Rectal smooth muscle tissue (tissue), 1 donor: ENCODE results near the gene ALG6.
A peak's percentile ranks its signal among the peaks of the same experiment; 100 is the strongest.

ENCODE experiments used
- H3K27ac ChIP-seq: one replicate; pipeline ENCODE4 v1.7.0; 2013; ENCODE audit warnings: low read depth, low read length, inconsistent platforms
- H3K27me3 ChIP-seq: one replicate; pipeline ENCODE4 v1.7.0; 2013; ENCODE audit warnings: low read length; ENCODE audit not compliant: control insufficient read depth, insufficient read depth
- H3K36me3 ChIP-seq: one replicate; pipeline ENCODE4 v1.7.0; 2013; ENCODE audit warnings: low read length; ENCODE audit not compliant: control insufficient read depth, insufficient read depth
- H3K4me1 ChIP-seq: one replicate; pipeline ENCODE4 v1.7.0; 2013; ENCODE audit warnings: low read length; ENCODE audit not compliant: control insufficient read depth, insufficient read depth
- H3K4me3 ChIP-seq: one replicate; pipeline ENCODE4 v1.7.0; 2013; ENCODE audit warnings: low read length
- H3K9ac ChIP-seq: one replicate; pipeline ENCODE4 v1.7.0; 2013; ENCODE audit warnings: low read length

The ALG6 gene

DNA sequence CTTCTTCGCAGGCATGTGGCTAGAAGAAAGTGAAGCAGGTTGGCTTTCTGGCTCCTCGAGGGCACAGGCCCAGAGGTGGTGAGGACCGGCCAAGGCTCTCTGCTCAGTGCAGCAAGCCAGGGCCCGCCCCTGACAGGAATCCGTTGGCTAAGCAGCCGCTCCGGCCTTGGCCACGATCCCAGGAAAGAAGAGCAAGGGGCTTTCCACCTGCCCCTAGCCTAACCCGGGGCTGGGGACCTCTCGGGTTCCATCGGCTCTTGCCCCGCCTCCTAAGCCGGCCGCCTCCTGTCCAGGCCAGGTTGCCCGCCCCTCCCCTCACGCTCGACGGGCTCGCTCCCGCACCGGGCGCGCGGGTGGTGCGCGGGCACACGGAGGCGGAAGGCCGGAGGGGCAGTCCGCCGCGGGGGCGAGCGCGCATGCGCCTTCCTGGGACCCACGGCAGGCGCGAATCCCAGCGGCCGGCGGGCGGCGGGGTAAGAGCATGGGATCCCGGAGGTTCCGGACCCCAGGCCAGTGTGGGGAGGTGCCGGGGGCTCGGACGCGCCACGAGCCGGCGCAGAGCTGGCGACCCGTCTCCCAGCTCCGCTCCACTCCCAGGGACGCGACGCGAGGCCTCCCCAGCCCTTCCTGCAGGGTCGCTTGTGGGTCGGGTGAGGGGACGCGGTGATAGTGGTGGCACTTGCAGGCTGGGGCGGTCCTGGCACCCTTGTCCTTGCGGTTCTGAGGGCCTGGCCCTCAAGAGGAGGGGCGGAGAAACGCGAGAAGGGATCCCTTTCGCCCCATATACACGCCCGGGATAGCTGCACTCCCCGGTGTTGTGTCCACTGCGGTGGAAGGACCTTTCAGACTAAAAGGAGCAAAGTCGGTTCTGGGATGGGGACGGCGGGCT, at the start of gene ALG6:
ALG6 (plus strand) TSS at position 413 of the 889 bp plus-strand sequence. CDS start 3,351 bp downstream, outside the sequence.
- peak within 1 kb of the TSS; percentile 59 for H3K9ac ChIP-seq
- H3K36me3 ChIP-seq, result no peaks in the 10 kb centered on the region
- H3K27me3 ChIP-seq, result no peaks in the 10 kb centered on the region
- peak within 1 kb of the TSS; percentile 72 for H3K27ac ChIP-seq
- H3K4me3 ChIP-seq, result peak within 1 kb of the TSS; percentile 100
- no peaks in the 10 kb centered on the region for H3K4me1 ChIP-seq

DNA sequence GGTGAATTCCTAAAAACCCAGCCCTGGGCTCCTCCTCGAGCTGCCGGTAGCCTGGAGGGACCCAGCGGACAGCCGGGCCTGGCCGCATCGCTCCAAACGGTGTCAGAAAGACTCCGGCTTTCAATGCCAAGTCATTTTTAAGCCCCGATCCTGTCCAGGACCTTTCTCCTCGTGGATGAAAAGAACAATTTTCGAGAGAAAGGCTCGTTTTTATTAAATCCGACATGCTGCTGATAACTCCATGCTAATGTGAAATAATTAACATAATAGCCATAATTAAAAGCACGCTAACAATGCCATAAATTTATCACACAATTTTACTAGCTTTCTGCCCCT, 49.6 kb upstream of the ALG6 start:
- H3K4me1 ChIP-seq, result no peaks in the 10 kb centered on the region
- no peaks in the 10 kb centered on the region for H3K36me3 ChIP-seq
- H3K27me3 ChIP-seq, result peaks cover 47% of the 10 kb centered on the region
- H3K4me3 ChIP-seq, result peak overlapping the region; percentile 42
- no peak overlapping the region for H3K9ac ChIP-seq
- no peak overlapping the region for H3K27ac ChIP-seq

DNA sequence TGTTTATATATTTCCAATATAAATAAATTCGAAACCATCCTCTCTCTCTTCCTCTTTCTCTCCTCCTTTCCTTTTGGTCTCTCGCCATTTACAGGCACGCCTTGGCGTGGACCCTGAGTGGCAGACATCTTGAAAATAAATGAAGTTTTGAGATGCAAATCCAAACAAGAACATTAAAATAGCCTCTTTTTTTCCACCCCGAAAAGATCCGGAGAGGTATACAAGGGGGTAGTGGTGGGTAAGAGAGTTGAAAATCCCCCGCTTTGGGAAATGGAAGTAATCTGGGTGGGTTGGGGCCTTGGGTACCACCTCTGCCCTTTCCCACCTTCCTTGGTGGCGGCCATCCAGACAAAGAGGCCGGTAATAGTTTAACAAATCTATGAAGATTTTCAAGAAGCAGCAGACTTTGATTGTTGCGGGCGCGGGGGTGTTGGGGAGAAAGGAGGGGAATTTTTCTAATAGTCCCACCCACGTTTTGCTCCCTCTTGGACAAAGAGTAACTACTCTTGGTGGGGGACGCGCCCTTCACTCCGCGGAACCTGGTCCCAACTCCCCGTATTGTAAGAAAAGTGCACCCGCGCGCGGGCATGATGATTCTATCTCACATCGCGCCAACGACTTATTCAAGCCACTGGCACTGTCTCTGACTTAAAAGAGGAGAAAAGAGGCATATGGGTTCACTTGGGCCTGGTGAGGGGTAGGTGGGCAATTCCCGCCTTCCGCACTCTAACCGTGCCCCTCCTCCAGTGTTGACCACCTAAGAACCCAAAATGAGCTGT, 49.0 kb upstream of the ALG6 start:
- peaks cover 53% of the 10 kb centered on the region for H3K27me3 ChIP-seq
- no peaks in the 10 kb centered on the region for H3K36me3 ChIP-seq
- H3K27ac ChIP-seq, result no peak overlapping the region
- no peaks in the 10 kb centered on the region for H3K4me1 ChIP-seq
- H3K4me3 ChIP-seq, result no peak overlapping the region
- H3K9ac ChIP-seq, result no peak overlapping the region

DNA sequence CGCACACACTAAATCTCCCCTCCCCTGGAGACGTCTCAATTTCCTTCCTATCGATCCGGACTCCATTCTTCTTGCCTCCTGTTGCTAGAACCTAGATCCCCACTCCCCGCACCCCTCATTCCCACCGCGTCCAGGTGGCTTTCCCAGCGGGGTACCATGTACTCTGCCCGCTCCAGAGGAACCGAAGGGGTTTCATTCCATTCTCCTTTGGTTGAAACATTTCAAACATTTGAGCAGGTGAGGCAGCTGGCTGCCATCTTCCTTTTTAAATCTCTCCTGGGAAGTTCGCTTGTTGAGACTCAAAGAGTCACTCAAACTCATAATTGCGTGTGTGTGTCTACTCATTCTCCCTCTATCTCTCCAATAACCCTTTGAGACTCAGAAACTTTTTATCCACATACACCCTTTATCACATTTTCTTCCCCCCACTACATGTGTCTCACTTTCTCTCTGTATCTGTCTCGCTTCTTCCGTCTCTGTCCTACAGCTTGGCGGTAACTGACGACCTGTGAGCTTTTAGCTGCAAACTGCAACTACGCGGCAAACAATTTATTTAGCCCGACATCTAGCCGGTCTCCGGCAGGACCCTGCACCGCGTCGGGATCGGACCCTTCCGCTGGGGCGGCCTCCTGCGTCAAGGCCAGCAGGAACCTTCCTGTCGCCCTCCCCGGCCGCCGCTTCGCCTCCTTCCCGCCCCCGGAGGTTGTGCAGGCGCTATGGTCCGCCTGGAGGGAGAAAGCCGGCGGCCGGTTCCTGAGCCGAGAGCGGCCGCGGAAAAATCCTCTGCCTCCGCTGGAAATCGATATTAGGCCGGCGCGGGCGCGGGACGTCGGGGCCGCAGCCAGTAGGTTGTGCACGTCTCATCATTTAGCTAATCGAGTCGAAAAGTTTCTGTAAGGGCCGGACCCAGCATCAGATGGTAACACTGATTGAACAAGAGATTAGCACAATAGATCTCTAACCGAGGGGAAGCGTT, 48.1 kb upstream of the ALG6 start:
- no peak overlapping the region for H3K4me3 ChIP-seq
- H3K9ac ChIP-seq, result no peak overlapping the region
- no peak overlapping the region for H3K27ac ChIP-seq
- no peaks in the 10 kb centered on the region for H3K36me3 ChIP-seq
- H3K4me1 ChIP-seq, result no peaks in the 10 kb centered on the region
- peaks cover 58% of the 10 kb centered on the region for H3K27me3 ChIP-seq

DNA sequence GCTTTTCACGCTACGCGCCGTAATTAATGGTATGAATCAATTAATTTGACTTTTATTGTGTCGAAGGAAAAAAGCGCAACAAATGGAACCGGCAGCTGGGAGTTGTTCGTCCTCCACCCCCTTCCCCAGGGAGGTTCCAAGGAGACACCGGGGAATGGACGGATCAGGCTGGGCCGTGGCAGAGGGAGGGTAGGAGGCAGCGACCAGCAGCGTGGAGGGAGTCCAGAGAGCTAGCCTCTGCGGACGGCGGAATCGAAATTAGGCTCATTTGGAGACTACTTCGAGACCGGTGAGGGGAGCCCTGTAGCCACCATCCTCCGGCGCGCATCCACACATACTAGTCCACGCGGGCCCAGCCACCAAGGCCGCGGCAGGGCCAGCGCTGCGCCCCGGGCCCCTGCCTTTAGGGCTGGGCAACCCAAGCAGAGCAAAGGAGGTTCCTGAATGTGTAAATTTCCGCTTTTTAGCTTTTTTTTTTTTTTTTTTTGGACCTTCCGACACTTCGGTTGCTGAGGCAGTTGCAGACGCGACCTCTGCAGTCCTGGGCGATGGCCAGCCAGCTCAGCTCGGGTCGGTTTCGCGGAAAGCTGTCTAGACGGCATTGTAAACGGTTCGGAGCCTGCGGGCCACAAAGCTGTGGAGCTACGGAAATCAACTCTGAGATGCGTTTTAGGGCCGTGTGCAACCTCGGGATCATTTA, 47.3 kb upstream of the ALG6 start:
- peak overlapping the region; percentile 6 for H3K27ac ChIP-seq

DNA sequence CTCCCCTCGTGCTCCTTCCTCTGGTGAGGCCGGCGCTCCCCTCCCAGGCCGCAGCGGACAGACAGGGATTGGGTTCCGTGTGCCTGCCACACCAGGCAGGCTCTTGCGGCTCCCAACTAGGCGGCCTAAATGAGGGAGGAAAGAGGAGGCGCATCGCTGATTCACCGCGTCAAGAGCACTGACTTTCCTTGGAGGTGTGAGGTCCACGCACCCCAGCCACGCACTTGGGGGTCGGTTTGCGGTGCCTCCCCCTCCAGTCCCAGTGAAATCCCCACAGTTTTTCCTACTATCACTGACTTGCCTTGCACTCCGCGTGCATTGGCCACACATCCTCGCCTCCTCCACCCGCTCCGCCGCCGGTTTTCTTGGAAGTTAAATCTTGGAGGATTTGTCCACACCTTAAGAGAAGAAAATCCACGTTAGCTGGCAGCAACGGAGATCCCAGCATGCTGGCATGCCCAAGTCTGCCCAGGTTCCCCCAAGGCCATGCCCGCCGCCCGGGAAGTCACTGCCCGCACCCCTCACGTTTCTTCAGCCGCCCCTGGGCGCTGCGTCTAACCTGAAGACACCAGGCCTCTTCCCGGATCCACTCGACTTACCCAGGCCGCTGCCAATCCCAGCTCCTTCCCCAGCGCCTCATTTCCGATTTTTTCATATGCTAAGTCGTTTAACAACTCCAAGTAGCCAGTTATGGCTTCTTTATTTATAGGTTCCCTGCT, 46.2 kb upstream of the ALG6 start:
- no peaks in the 10 kb centered on the region for H3K36me3 ChIP-seq
- H3K27ac ChIP-seq, result no peak overlapping the region
- no peaks in the 10 kb centered on the region for H3K4me1 ChIP-seq
- peak overlapping the region; percentile 2 for H3K4me3 ChIP-seq
- H3K9ac ChIP-seq, result no peak overlapping the region
- peaks cover 67% of the 10 kb centered on the region for H3K27me3 ChIP-seq

More for the DNA sequence above, 47.3 kb upstream of the ALG6 start:
- H3K9ac ChIP-seq, result no peak overlapping the region
- H3K27me3 ChIP-seq, result peaks cover 60% of the 10 kb centered on the region
- H3K4me1 ChIP-seq, result no peaks in the 10 kb centered on the region
- no peaks in the 10 kb centered on the region for H3K36me3 ChIP-seq
- H3K4me3 ChIP-seq, result no peak overlapping the region

DNA sequence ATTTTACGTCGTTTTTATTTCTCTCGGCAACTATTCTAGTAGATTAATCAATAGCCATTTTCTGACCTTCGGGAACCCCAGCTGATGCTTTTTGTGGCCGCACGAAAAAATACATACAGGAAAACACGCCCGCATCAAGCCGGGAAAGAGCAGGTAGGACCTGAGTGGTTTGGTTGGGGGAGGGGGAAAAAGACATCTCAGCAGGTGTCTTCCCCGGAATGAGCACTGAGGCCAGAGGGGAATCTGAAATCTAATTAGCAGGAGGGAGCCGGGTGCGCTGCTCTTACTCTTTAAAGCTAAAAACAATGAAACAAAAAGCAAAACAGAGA, 45.7 kb upstream of the ALG6 start:
- H3K36me3 ChIP-seq, result no peaks in the 10 kb centered on the region
- peaks cover 69% of the 10 kb centered on the region for H3K27me3 ChIP-seq
- no peaks in the 10 kb centered on the region for H3K4me1 ChIP-seq
- no peak overlapping the region for H3K9ac ChIP-seq
- peak overlapping the region; percentile 57 for H3K4me3 ChIP-seq
- no peak overlapping the region for H3K27ac ChIP-seq

DNA sequence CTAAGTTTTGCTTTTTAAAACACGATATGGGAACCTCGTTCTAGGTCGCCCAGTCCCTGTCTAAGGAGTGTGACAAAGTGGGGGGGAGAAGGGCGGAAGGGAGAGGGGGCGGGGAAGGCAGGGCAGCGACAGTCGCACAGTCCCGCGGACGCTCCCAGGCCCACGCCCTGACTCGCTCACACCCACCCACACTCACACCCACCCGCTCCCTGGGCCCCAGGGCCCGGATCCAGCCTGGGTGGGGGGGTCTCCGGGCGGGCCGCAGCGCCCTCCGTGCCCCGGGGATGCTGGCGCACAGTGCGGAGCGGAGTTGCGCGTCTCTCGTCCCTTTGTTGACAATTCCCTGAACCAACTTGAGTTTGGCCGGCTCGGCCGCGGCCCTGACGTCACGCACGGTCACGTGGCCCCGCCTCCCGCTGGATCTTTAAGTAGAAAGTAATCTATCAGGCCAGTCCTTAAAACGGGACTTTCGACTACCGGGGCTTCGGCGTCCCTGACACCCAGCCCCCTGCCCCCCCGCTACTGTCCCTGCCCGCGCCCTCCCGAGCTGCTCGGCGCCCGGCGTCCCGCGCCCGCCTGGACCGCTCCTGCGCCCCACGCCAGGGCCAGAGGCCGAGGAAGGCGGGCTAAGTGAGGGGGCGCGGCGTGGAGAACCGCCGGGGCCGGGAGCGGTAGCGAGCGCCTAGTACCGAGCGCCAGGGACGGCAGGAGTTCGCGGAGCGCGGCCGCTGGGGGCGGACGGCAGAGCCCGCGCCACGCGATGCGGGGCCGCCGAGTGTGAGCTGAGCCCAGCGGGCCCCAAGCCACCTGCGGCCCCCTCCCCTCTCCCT, 45.1 kb upstream of the ALG6 start, which contains the start of gene FOXD3:
FOXD3 (plus strand) TSS at position 454 of the 830 bp plus-strand sequence. CDS start 492 bp downstream, outside the sequence.
- Histone ChIP-seq H3K4me1 (no peaks in the 10 kb centered on the region), H3K36me3 (no peaks in the 10 kb centered on the region), H3K9ac (no peak within 1 kb of the TSS), H3K27me3 (peaks cover 73% of the 10 kb centered on the region), H3K4me3 (peak within 1 kb of the TSS; percentile 57), H3K27ac (peak within 1 kb of the TSS; percentile 43)

DNA sequence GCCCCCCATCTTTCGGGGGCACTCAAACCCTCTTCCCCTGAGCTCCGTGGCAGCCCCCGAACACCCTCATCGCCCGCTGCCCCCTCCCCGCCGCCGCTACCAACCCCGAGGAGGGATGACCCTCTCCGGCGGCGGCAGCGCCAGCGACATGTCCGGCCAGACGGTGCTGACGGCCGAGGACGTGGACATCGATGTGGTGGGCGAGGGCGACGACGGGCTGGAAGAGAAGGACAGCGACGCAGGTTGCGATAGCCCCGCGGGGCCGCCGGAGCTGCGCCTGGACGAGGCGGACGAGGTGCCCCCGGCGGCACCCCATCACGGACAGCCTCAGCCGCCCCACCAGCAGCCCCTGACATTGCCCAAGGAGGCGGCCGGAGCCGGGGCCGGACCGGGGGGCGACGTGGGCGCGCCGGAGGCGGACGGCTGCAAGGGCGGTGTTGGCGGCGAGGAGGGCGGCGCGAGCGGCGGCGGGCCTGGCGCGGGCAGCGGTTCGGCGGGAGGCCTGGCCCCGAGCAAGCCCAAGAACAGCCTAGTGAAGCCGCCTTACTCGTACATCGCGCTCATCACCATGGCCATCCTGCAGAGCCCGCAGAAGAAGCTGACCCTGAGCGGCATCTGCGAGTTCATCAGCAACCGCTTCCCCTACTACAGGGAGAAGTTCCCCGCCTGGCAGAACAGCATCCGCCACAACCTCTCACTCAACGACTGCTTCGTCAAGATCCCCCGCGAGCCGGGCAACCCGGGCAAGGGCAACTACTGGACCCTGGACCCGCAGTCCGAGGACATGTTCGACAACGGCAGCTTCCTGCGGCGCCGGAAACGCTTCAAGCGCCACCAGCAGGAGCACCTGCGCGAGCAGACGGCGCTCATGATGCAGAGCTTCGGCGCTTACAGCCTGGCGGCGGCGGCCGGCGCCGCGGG, 44.2 kb upstream of the ALG6 start:
- Histone ChIP-seq H3K9ac (no peak overlapping the region), H3K27ac (peak overlapping the region; percentile 43), H3K36me3 (no peaks in the 10 kb centered on the region), H3K4me3 (peak overlapping the region; percentile 57), H3K4me1 (no peaks in the 10 kb centered on the region), H3K27me3 (peaks cover 78% of the 10 kb centered on the region)
